NCI-H2227 treated with DMSO at 0.1 percent for 48 hours (cell line): Measurements from ENCODE around the gene C19orf25.

Source experiments
- DNase-seq: peaks from one replicate; lab custom pipeline; 2025; lab: John Stamatoyannopoulos, UW

C19orf25 gene

GRCh38 chr19:1432507-1432887 is 46.5 kb downstream of the C19orf25 start:
- no peak for DNase-seq

GRCh38 chr19:1431759-1432506 is 47.1 kb downstream of the C19orf25 start:
- DNase-seq = no peak

- DNase-seq = no peak
These were observed 48.8 kb downstream of the C19orf25 start for GRCh38 chr19:1430246-1430645.

- DNase-seq = no peak
These were observed 49.3 kb downstream of the C19orf25 start for GRCh38 chr19:1429750-1430149.

GRCh38 chr19:1428738-1429391 is 50.1 kb downstream of the C19orf25 start:
- DNase-seq = no peak

GRCh38 chr19:1427221-1427920 is 51.6 kb downstream of the C19orf25 start:
- DNase-seq = no peak

- no peak for DNase-seq
These were observed 52.3 kb downstream of the C19orf25 start for GRCh38 chr19:1426736-1427135.

GRCh38 chr19:1425902-1426301 is 53.1 kb downstream of the C19orf25 start:
- no peak for DNase-seq

- no peak for DNase-seq
These were observed 53.7 kb downstream of the C19orf25 start for GRCh38 chr19:1425102-1425837.

GRCh38 chr19:1424192-1424955 is 54.6 kb downstream of the C19orf25 start:
- DNase-seq = no peak

- DNase-seq = no peak
These were observed 55.4 kb downstream of the C19orf25 start for GRCh38 chr19:1423436-1424191.
